ENCODE measurements around the gene OR5M11. TPM values are rescaled to one million over a fixed set of nuclear protein-coding genes. Genes with fewer than 3 reads are reported as not detected.

The OR5M11 gene
- total RNA-seq, 1 experiment from 2014 or later: not detected

- intact Hi-C loops (cut with micrococcal nuclease): no loop called here
- H3K9me3 ChIP-seq (ENCODE audit: control insufficient read depth in 1 of 2, insufficient read depth in 1 of 2, low read depth in 1 of 2, low read length in 2 of 2): peaks cover 0 to 26% of the 10 kb centered on the region in 2 experiments; a peak in 2 of 4 replicates
- TF ChIP-seq SP1 (IDR thresholded peaks at IDR 0.05; ENCODE audit: low read depth): no peak
- TF ChIP-seq, protein P1, sequence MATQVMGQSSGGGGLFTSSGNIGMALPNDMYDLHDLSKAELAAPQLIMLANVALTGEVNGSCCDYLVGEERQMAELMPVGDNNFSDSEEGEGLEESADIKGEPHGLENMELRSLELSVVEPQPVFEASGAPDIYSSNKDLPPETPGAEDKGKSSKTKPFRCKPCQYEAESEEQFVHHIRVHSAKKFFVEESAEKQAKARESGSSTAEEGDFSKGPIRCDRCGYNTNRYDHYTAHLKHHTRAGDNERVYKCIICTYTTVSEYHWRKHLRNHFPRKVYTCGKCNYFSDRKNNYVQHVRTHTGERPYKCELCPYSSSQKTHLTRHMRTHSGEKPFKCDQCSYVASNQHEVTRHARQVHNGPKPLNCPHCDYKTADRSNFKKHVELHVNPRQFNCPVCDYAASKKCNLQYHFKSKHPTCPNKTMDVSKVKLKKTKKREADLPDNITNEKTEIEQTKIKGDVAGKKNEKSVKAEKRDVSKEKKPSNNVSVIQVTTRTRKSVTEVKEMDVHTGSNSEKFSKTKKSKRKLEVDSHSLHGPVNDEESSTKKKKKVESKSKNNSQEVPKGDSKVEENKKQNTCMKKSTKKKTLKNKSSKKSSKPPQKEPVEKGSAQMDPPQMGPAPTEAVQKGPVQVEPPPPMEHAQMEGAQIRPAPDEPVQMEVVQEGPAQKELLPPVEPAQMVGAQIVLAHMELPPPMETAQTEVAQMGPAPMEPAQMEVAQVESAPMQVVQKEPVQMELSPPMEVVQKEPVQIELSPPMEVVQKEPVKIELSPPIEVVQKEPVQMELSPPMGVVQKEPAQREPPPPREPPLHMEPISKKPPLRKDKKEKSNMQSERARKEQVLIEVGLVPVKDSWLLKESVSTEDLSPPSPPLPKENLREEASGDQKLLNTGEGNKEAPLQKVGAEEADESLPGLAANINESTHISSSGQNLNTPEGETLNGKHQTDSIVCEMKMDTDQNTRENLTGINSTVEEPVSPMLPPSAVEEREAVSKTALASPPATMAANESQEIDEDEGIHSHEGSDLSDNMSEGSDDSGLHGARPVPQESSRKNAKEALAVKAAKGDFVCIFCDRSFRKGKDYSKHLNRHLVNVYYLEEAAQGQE (IDR thresholded peaks at IDR 0.05; ENCODE audit: low read depth): no peak
- TF ChIP-seq FOSL1 (IDR thresholded peaks at IDR 0.05; ENCODE audit: low read depth): no peak
- TF ChIP-seq CEBPB (IDR thresholded peaks at IDR 0.05; ENCODE audit: low read depth): no peak
- TF ChIP-seq RAD21 (IDR thresholded peaks at IDR 0.05; ENCODE audit: low read depth): no peak
- no peak for TF ChIP-seq POLR2AphosphoS5 (IDR thresholded peaks at IDR 0.05; ENCODE audit: low read depth, low read length)
- TF ChIP-seq SIN3A (IDR thresholded peaks at IDR 0.05; ENCODE audit: low read depth): no peak
- no peak for TF ChIP-seq EZH2phosphoT487 (IDR thresholded peaks at IDR 0.05; ENCODE audit: borderline replicate concordance)
- TF ChIP-seq ZNF274 (IDR thresholded peaks at IDR 0.05; ENCODE audit: low read depth, low read length): no peak
- TF ChIP-seq, protein P2, sequence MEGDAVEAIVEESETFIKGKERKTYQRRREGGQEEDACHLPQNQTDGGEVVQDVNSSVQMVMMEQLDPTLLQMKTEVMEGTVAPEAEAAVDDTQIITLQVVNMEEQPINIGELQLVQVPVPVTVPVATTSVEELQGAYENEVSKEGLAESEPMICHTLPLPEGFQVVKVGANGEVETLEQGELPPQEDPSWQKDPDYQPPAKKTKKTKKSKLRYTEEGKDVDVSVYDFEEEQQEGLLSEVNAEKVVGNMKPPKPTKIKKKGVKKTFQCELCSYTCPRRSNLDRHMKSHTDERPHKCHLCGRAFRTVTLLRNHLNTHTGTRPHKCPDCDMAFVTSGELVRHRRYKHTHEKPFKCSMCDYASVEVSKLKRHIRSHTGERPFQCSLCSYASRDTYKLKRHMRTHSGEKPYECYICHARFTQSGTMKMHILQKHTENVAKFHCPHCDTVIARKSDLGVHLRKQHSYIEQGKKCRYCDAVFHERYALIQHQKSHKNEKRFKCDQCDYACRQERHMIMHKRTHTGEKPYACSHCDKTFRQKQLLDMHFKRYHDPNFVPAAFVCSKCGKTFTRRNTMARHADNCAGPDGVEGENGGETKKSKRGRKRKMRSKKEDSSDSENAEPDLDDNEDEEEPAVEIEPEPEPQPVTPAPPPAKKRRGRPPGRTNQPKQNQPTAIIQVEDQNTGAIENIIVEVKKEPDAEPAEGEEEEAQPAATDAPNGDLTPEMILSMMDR (IDR thresholded peaks at IDR 0.05 in 2 of 3, conservative IDR thresholded peaks at IDR 0.05 in 1 of 3; ENCODE audit: borderline replicate concordance in 1 of 3, insufficient read depth in 1 of 3, low read depth in 2 of 3, low read length in 2 of 3): no peak
- H3K4me3 ChIP-seq (replicated peaks in 1 of 2; ENCODE audit: low read depth in 1 of 2, low read length in 2 of 2): no peak overlapping the region
- no peak overlapping the region for H2AFZ ChIP-seq (ENCODE audit: low read depth, low read length, poor library complexity, severe bottlenecking)
- no peaks in the 10 kb centered on the region for H3K79me2 ChIP-seq (ENCODE audit: insufficient read depth, low read length)
- H4K20me1 ChIP-seq (ENCODE audit: insufficient read depth): no peaks in the 10 kb centered on the region
- no peaks in the 10 kb centered on the region for H3K4me1 ChIP-seq (ENCODE audit: control insufficient read depth in 1 of 2, insufficient read depth in 2 of 2, low read length in 2 of 2)
- RAD21 ChIA-PET (ENCODE audit: low non-redundant PET in 1 of 2, low total read pairs in 2 of 2, uncharacterized antibody in 2 of 2, unreplicated experiment in 2 of 2): no interaction called here
- H3K4me2 ChIP-seq (ENCODE audit: low read length): no peak overlapping the region
- H3K9ac ChIP-seq (ENCODE audit: low read length): no peak overlapping the region
- H3K9me2 ChIP-seq (ENCODE audit: insufficient read depth): no peaks in the 10 kb centered on the region
- H3K36me3 ChIP-seq (ENCODE audit: control insufficient read depth in 1 of 2, insufficient read depth in 2 of 2, low read length in 2 of 2): no peaks in the 10 kb centered on the region
- POLR2A ChIA-PET: no interaction called here
- no peaks in the 10 kb centered on the region for H3K27me3 ChIP-seq (ENCODE audit: insufficient read depth, low read length)
- no TSS peak for BruUV-seq (replicated peaks)
- ATAC-seq (no peak), DNase-seq (ENCODE audit: low read depth, low spot score) (no peak)
- H3K27ac ChIP-seq (ENCODE audit: low read depth, low read length): no peak overlapping the region
- CTCF ChIA-PET: no interaction called here
Measured at GRCh38 chr11:56543739-56544138, 682 bp upstream of the OR5M11 start.

Measured in HCT116 (cell line).